Osteocyte (in vitro differentiated cells): ENCODE results near the gene RRAGC. TPM values are rescaled to one million over a fixed set of nuclear protein-coding genes. Genes with fewer than 3 reads are reported as not detected.

Experiments
- DNase-seq: peaks from one replicate; pipeline ENCODE4 v3.0.0; 2021; ENCODE audit warnings: mixed read lengths; ENCODE audit not compliant: unreplicated experiment; ENCODE audit errors: extremely low spot score
- H3K27ac Mint-ChIP-seq: one replicate; pipeline ENCODE4 v1.8.0; 2021; ENCODE audit warnings: mild to moderate bottlenecking, mixed read lengths; ENCODE audit not compliant: unreplicated experiment
- H3K27me3 Mint-ChIP-seq: one replicate; pipeline ENCODE4 v1.8.0; 2021; ENCODE audit warnings: mixed read lengths; ENCODE audit not compliant: unreplicated experiment
- H3K36me3 Mint-ChIP-seq: one replicate; pipeline ENCODE4 v1.8.0; 2021; ENCODE audit warnings: mixed read lengths; ENCODE audit not compliant: unreplicated experiment
- H3K4me1 Mint-ChIP-seq: one replicate; pipeline ENCODE4 v1.8.0; 2021; ENCODE audit warnings: mixed read lengths; ENCODE audit not compliant: unreplicated experiment
- H3K4me3 Mint-ChIP-seq: one replicate; pipeline ENCODE4 v1.8.0; 2021; ENCODE audit warnings: mild to moderate bottlenecking, moderate library complexity, mixed read lengths; ENCODE audit not compliant: unreplicated experiment
- H3K9me3 Mint-ChIP-seq: one replicate; pipeline ENCODE4 v1.8.0; 2021; ENCODE audit warnings: mixed read lengths; ENCODE audit not compliant: unreplicated experiment
- CTCF ChIP-seq: fragments of 200-600 bp; sonication (generic); IDR thresholded peaks from 2 replicates; pipeline ENCODE4 v1.5.0; 2021; ENCODE audit warnings: antibody characterized with exemption, mild to moderate bottlenecking, moderate library complexity
- total RNA-seq: library from RNA; stranded (reverse); gene quantifications from 2 replicates; pipeline ENCODE4 v1.2.1, GENCODE V29; 2021

Gene RRAGC
- total RNA-seq, 1 donor from 2014 or later, result 54.3 TPM

- TF ChIP-seq CTCF, result no peak
- H3K4me3 Mint-ChIP-seq, result peak within 1 kb of the TSS; percentile 90
- peak within 1 kb of the TSS; percentile 69 for H3K27ac Mint-ChIP-seq
- peak; percentile 99 for DNase-seq
- no peaks in the 10 kb centered on the region for H3K27me3 Mint-ChIP-seq
- H3K9me3 Mint-ChIP-seq, result no peaks in the 10 kb centered on the region
- peaks cover 4% of the 10 kb centered on the region for H3K36me3 Mint-ChIP-seq
- peaks cover 24% of the 10 kb centered on the region for H3K4me1 Mint-ChIP-seq
Measured at GRCh38 chr1:38873027-38873969, 13.7 kb upstream of the RRAGC start, which contains the start of gene MYCBP. Gene MYCBP, minus strand, starts transcription at chr1:38873348. Its CDS starts 43 bp downstream, at chr1:38873305.

- Mint-ChIP-seq H3K4me3 (peak overlapping the region; percentile 90), H3K9me3 (no peaks in the 10 kb centered on the region), H3K4me1 (peaks cover 26% of the 10 kb centered on the region), H3K27me3 (no peaks in the 10 kb centered on the region), H3K36me3 (peaks cover 8% of the 10 kb centered on the region), H3K27ac (peak overlapping the region; percentile 35)
- no peak for TF ChIP-seq CTCF
- DNase-seq, result no peak
Measured at GRCh38 chr1:38872401-38873026, 12.9 kb upstream of the RRAGC start.

- Mint-ChIP-seq H3K27me3 (no peaks in the 10 kb centered on the region), H3K27ac (no peak overlapping the region), H3K9me3 (no peaks in the 10 kb centered on the region), H3K4me1 (peaks cover 27% of the 10 kb centered on the region), H3K4me3 (no peak overlapping the region), H3K36me3 (peaks cover 10% of the 10 kb centered on the region)
- no peak for DNase-seq
- TF ChIP-seq CTCF, result no peak
Measured at GRCh38 chr1:38870996-38871395, 11.4 kb upstream of the RRAGC start.

- H3K4me1 Mint-ChIP-seq, result peaks cover 40% of the 10 kb centered on the region
- DNase-seq, result no peak
- H3K27me3 Mint-ChIP-seq, result no peaks in the 10 kb centered on the region
- no peak overlapping the region for H3K27ac Mint-ChIP-seq
- H3K36me3 Mint-ChIP-seq, result peaks cover 10% of the 10 kb centered on the region
- no peak overlapping the region for H3K4me3 Mint-ChIP-seq
- no peak for TF ChIP-seq CTCF
- H3K9me3 Mint-ChIP-seq, result no peaks in the 10 kb centered on the region
Measured at GRCh38 chr1:38867208-38867607, 7.6 kb upstream of the RRAGC start.
